ENCODE results near the gene SVEP1.

DNA sequence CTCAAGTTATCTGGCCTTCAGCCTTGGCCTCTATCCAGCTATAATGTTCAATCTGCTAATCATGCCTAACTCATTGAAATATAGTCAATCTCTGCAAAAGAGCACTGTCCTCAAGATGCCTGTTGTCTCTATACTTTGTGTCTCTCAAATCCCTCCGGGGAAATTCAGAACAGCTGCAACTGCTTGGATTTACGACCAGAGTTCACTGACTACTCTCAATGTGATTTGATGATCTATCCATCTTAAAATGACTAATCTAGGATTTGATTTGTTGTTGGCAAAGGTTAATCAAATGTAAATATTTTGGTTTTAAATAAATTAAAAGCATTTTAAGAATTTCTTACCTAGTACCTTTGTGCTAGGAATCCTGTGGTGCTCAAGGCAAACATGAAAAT lies 40.9 kb downstream of the SVEP1 start:
- TF ChIP-seq, protein P1, sequence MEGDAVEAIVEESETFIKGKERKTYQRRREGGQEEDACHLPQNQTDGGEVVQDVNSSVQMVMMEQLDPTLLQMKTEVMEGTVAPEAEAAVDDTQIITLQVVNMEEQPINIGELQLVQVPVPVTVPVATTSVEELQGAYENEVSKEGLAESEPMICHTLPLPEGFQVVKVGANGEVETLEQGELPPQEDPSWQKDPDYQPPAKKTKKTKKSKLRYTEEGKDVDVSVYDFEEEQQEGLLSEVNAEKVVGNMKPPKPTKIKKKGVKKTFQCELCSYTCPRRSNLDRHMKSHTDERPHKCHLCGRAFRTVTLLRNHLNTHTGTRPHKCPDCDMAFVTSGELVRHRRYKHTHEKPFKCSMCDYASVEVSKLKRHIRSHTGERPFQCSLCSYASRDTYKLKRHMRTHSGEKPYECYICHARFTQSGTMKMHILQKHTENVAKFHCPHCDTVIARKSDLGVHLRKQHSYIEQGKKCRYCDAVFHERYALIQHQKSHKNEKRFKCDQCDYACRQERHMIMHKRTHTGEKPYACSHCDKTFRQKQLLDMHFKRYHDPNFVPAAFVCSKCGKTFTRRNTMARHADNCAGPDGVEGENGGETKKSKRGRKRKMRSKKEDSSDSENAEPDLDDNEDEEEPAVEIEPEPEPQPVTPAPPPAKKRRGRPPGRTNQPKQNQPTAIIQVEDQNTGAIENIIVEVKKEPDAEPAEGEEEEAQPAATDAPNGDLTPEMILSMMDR (conservative IDR thresholded peaks at IDR 0.05): no peak
- no peak for TF ChIP-seq ZFX (IDR thresholded peaks at IDR 0.05)
